Stimulated activated CD4-positive, alpha-beta T cell treated with anti-CD3 and anti-CD28 coated beads, Interleukin-4, amount 100 ng/mL, for 48 hours (primary cell): ENCODE results near the gene MIOX.

Experiments used
- DNase-seq, 2 donors: peaks; one replicate each; pipeline ENCODE4 v3.0.0-alpha.2; 2020; ENCODE audit warnings: low read depth in 2 of 2

Gene MIOX

DNA sequence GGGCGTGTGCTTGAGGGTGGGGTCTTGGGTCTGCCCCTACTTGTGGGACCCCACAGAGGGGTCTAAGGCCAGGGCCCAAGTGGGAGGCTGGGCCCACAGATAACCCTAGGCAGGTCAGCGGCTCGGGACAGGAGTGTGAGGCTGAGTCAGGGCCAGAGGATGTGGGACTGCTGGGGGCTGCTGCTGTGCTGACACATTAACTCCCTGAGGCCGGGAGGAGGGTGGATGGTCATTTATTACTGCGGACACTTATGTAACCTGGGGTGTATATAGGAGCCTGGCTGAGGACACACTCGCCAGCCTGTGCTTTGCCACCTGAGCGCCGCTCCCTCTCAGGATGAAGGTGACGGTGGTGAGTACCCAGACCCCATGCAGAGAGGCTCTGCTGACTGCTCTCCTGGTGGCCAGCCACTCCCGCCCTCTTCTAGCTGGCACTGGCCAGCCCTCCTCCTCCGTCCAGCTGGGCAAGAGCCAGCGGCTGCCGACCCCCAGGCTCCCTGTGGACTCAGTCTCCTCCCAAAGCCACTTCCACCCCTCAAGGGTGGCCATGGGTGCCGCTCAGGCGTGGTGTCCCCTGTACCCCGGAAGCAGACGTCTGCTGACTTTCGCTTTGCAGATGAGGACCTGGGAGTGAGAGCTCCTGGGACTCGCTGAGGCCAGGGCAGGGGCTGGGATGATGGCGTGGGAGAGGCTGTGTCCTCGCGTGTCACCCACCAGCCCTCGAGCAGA is at the start of gene MIOX:
MIOX (plus strand) TSS at position 299 of the 729 bp plus-strand sequence; CDS start at position 338, 39 bp downstream.
- no peak for DNase-seq

DNA sequence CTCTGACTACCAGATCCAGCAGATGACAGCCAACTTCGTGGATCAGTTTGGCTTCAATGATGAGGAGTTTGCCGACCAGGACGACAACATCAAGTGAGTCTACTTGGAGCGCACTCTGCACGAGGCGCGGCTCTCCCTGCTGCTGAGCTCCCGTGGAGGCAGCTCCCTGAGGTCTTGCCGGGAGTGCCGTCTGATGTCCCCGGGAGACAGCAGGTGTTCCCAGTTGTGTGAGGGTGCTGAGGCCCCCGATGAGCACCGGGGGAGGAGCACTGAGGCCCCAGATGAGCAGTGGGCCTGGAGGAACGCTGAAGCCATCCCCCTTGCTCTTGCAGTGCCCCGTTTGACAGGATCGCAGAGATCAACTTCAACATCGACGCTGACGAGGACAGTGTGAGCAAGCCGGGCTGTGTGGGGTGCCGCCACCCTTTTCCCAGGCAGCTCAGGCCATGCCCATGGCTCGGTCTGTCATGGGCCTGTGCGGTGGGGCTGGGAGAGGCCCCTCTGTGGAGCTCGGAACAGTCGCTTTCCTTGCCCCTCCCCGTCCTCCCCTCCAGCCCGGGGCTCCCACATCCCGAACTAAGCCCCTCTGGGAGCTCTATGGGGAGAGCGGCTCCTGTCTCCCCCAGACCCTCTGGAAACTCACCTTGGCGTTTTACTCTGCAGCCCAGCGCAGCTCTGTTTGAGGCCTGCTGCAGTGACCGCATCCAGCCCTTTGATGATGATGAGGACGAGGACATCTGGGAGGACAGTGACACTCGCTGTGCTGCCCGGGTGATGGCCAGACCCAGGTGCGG is 49.0 kb upstream of the MIOX start:
- no peak for DNase-seq

DNA sequence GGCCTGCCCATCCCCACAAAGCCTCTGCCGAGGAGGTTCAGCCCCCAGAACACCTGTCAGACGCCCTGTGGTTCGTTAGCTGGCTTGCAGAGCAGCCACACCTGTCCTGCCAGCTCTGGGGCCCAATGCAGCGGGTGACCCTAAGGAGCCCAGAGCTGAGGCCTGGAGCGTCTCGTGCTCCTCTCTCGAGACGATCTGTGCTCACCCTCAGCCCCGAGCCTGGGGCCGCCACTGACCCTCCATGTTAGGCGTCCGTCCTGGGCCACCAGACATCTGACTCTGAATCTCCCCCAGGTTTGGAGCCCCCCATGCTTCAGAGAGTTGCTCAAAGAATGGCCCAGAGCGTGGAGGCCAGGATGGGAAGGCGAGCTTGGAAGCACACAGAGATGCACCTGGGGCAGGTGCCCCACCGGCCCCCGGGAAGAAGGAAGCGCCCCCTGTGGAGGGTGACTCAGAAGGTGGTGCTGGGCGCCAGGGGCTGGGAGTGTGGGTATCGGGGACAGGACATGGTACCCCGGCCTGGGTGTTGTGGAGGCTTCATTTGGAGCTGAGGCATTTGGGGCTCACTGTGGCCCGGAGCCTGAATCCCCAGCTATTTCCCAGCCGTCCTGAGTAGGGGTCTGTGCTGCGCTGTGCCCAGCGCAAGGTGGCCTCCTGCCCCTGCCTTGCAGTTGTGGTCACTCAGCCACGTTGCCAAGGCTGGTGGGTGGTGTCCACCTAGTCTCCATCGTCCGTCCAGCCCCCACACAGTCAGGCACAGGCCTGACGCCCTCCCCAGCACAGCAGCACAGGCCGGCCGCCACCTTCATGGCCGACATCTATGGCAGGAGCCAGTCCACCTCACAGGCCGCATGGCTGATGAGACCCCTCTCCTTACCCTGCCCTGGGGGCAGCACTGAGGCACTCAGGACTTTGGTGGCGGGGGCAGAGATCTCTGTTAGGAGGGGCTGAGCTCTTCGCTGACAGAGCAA is 48.1 kb upstream of the MIOX start:
- DNase-seq, result no peak

GRCh38 chr22:50439314-50439870 is 47.3 kb upstream of the MIOX start:
- no peak for DNase-seq

GRCh38 chr22:50439871-50440331 is 46.8 kb upstream of the MIOX start:
- no peak for DNase-seq

GRCh38 chr22:50440544-50441249 is 46.0 kb upstream of the MIOX start:
- no peak for DNase-seq

GRCh38 chr22:50441428-50441993 is 45.1 kb upstream of the MIOX start:
- DNase-seq, result no peak

DNA sequence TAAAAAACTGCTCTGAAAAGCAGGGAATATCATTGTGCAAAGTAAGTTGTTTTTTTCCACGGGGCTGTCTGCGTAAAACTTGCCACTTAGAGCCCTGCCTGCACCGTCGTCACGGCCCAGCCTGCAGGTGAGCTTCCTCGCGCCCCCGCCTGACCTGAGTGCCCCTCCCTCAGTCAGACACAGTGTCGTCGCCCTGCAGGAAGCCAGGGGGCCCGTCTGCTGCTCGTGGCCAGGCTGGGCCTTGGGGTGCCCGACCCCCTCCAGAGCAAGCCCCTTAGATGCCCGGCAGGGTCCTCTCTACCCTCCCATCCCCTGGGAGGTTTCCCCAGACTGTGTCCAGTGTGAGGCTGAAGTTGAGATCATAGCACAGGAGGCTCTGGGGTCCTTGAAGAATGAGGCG is 43.5 kb upstream of the MIOX start:
- DNase-seq, result no peak

GRCh38 chr22:50443801-50444625 is 42.6 kb upstream of the MIOX start:
- no peak for DNase-seq

GRCh38 chr22:50444663-50445062 is 42.0 kb upstream of the MIOX start:
- no peak for DNase-seq

DNA sequence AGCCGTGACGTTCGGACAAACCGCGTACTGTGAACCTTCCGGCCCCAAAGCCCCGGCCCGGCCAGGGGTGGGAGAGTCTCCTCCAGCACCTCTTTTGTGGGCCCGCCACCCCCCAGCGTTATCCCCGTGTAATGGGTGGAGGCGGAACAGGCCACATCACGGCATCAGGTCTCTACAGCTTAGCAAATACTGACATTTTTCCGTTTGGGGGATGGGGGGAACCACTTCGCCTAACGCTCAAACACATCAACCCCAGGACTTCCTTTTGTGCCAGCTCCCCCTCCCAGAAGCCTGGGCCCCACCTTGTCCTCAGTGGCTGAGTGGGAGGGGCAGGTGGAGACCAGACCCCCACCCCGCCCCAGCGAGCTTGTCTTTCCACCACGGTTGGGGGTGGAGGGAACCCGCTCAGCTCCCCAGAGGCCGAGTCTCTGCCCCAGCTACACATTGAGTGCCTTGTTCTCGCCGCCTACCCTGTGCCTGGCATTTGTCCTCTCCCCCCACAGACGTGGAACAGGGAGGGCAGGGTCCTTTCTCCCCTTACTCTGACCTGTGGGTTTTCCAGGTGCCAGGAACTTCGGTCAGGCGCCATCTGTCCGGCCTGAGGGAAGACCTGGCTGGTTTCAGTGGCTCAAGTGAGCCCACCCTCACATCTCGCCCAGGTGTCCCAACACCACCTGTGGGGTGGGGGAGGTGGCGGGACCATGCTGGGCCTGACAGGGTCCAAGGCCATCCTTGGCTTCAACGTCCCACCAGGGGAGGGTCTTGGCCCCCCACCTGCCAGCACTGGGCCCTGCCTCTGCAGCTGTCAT is 41.4 kb upstream of the MIOX start:
- no peak for DNase-seq

DNA sequence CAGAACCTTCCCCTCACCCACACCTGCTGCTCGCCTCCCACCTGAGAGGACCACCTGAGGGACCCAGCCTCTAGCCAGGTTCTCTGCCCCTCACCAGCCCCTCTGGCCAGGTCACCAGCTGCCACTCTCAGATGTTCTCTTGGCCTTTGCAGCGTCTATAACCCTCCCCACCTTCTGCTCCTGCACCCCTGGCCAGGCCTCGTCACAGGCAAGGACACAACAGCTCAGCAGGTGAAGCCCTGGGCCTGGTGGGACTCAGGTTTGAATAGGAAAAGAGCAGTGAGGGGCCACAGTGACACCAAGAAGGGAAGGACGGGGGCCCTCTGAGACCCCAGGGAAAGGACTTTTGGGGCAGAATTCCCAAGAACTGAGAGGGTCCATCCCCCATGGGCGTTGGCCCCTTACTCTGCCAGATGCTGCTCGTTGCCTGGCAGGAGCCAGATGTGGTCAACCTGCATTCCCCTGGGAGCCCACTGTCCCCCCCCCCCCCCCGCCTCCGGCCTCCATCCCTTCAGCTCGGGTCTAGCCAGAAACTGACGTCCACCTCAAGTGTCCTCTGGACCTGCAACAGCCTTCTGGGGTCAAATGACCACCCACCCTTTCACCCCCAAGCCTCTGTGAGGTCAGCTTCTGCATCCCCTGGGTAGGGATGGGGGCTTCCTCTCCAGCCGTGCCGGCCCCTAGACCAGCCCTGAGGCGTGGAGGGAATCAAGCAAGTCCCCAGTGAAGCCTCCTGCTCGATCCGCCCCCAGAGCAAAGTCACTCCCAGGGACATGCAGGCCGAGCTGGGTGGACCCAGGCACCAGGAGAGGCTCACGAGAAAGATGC is 40.6 kb upstream of the MIOX start:
- no peak for DNase-seq

DNA sequence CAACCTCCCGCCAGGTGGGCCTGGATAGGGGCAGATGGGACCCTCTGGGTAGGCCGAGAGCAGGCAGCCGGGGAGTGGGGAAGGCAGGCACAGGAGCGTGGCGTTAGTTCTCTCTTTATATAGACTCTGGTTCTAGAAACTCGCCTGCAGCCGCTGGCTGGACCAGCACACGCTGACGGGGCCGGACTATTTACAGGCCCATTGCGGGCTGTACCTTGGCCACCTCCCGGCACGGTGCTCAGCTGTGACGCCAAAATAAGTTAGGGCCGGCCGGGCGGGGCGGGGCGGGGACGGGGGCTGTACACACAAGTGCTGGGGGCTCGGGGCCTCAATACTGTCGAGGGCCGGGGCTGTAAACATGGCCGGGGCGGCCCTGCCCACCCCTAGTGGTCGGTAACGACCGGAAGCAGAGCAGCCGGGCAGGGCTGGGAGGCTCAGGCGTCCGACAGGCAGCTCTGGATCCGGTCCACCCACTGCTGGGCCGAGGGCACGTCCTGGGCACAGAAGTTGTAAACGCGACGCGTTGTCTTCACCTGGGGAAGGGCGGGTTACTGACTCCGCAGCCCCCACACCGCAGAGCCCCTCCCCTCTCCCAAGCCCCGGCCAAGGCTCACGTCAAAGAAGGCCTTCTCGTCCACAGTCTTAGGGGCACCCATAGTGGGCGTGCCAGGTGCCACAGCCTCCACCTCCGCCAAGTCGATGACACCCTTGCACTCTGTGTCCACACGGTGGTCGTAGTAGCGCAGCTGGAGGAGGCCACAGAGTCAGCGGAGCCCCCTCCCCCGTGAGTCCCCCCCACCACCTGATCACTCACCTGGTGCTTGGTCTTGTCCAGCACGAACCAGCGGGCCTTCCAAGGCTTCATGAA is 39.7 kb upstream of the MIOX start:
- DNase-seq, result no peak

DNA sequence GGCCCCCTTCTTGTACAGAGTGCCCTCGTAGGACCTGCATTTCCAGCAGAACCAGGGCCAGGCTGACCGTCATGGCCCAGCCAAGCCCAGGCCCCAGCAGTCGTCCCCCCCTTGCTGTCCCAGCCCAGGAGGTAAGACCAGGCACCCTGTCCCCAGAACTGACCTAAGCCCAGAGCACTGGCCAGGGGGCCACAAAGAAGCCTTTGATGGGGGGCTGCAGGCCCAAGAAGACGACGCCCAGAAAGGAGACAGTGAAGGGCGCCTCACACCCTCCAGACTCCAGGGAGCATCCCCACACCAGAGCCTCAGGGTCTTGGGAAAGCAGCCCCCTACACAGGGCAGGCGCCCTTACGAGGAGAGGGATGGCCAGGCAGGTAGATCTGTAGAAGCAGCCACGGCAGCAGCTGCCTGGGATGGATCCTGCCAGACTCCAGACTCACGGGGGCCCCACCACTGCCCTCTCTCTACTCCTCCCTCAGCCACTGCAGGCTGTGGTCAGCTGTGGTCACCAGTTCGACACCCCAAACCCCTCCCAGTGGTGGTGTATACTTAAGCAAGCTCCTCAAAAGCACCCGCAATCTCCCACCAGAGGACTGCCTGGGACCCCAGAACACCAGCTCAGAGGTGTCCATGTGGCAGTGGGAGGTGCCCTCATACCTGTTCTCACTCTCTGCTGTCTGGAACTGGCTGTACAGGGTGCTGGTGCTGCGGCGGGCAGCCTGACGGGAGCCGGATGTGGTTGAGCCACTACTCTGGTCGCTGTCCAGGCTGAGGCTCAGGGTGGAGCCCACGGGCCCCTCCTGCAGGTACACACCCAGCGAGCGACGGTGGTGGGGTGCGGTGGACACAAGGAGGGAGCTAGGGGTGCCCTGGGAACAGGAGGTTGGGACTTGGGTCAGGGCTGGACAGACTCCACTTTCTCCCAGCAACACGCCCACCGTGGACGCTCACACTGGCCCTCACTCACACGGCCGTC is 38.8 kb upstream of the MIOX start:
- DNase-seq, result no peak

DNA sequence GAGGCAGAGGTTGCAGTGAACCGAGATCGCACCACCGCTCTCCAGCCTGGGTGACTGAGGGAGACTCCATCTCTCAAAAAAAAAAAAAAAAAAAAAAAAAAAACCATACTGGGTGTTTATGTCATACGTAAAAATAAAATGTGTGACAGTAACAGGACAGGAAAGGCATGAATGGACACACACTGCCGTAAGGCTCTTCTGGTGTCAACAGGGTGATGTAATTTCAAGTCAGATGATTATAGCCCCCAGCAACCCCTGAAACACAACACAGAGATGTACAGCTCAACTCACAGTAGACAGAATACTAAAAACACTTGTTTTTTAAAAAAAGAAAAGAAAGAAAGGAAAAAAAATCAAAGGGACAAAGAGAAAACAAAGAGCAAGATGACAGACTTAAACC is 34.0 kb upstream of the MIOX start:
- no peak for DNase-seq

GRCh38 chr22:50454556-50455075 is 32.0 kb upstream of the MIOX start:
- DNase-seq, result no peak
